Endothelial cell of umbilical vein (primary cell): ENCODE results near the gene GBF1.

Experiments
- CTCF ChIP-seq, 2 donors: IDR thresholded peaks; 1 replicate in 1 of 2; 2 replicates in 1 of 2; pipeline ENCODE4 v1.5.1; 2011; ENCODE audit warnings: low read length in 2 of 2, mild to moderate bottlenecking in 2 of 2, moderate library complexity in 2 of 2, control low read depth in 1 of 2, inconsistent platforms in 1 of 2, low read depth in 1 of 2; ENCODE audit not compliant: insufficient read depth in 1 of 2; ENCODE audit errors: extremely low read depth in 1 of 2
- EZH2 ChIP-seq: IDR thresholded peaks from 2 replicates; pipeline ENCODE4 v1.6.1; 2012; ENCODE audit warnings: borderline replicate concordance, low read depth, mild to moderate bottlenecking, moderate library complexity, low read length, inconsistent platforms; ENCODE audit not compliant: severe bottlenecking
- FOS ChIP-seq: IDR thresholded peaks from 2 replicates; pipeline ENCODE4 v1.6.1; 2011; ENCODE audit warnings: mild to moderate bottlenecking, low read length, moderate library complexity, borderline replicate concordance; ENCODE audit not compliant: insufficient read depth
- GATA2 ChIP-seq: IDR thresholded peaks from 2 replicates; pipeline ENCODE4 v1.7.0; 2011; ENCODE audit warnings: low read depth, mild to moderate bottlenecking, moderate library complexity, mixed read lengths, low read length; ENCODE audit not compliant: insufficient read length, insufficient read depth
- JUN ChIP-seq: IDR thresholded peaks from 2 replicates; pipeline ENCODE4 v1.6.1; 2011; ENCODE audit warnings: borderline replicate concordance, low read depth; ENCODE audit not compliant: insufficient read length, insufficient read depth
- MAX ChIP-seq: IDR thresholded peaks from 2 replicates; pipeline ENCODE4 v1.6.1; 2011; ENCODE audit not compliant: insufficient read depth, insufficient read length
- MYC ChIP-seq: IDR thresholded peaks from one replicate; pipeline ENCODE4 v1.6.1; 2011; ENCODE audit warnings: mild to moderate bottlenecking, low read depth, low read length
- POLR2A ChIP-seq: IDR thresholded peaks from 2 replicates; pipeline ENCODE4 v1.6.1; 2012; ENCODE audit warnings: low read depth, mild to moderate bottlenecking, control low read depth, low read length
- POLR2AphosphoS5 ChIP-seq: IDR thresholded peaks from 2 replicates; pipeline ENCODE4 v1.6.1; 2012; ENCODE audit warnings: low read depth, mild to moderate bottlenecking, control low read depth, low read length, moderate library complexity; ENCODE audit not compliant: insufficient read depth

- no peak for TF ChIP-seq CTCF (IDR thresholded peaks at IDR 0.05; ENCODE audit: extremely low read depth in 1 of 2, insufficient read depth in 1 of 2, low read depth in 1 of 2, low read length in 2 of 2)
- no peak for TF ChIP-seq MAX
- no peak for TF ChIP-seq POLR2A
- TF ChIP-seq POLR2AphosphoS5 = no peak
- no peak for TF ChIP-seq EZH2
- no peak for TF ChIP-seq MYC
- TF ChIP-seq JUN = no peak
- TF ChIP-seq GATA2 = no peak
- TF ChIP-seq FOS = no peak
Observed at GRCh38 chr10:102266670-102267069, 21.3 kb downstream of the GBF1 start.
